Ovary (tissue), 9 donors: ENCODE data around the gene SPANXN4. TPM values are rescaled to one million over a fixed set of nuclear protein-coding genes. Genes with fewer than 3 reads are reported as not detected.

Experiments
- DNase-seq, 5 donors: peaks; one replicate each; pipeline ENCODE4 v3.0.0-alpha.2; 2019 to 2020
- H3K27ac ChIP-seq, 2 donors: fragments of 200-600 bp; one replicate each; pipeline versions ENCODE4 v1.5.1 to v1.8.0; 2019 to 2022
- H3K27me3 ChIP-seq: fragments of 200-600 bp; one replicate; pipeline ENCODE4 v1.8.0; 2022
- H3K36me3 ChIP-seq: fragments of 200-600 bp; sonication (generic); one replicate; pipeline ENCODE4 v1.5.1; 2019
- H3K4me1 ChIP-seq: one replicate; pipeline ENCODE4 v1.8.1; 2013; ENCODE audit warnings: mild to moderate bottlenecking, moderate library complexity; ENCODE audit not compliant: insufficient read depth
- H3K4me3 ChIP-seq: fragments of 200-600 bp; sonication (generic); one replicate; pipeline ENCODE4 v1.5.1; 2017
- H3K9me3 ChIP-seq, 2 donors: fragments of 200-600 bp in 1 of 2; sonication (generic) in 1 of 2; one replicate each; pipeline versions ENCODE4 v1.5.1 to v1.8.1; 2013 to 2019; ENCODE audit warnings: mild to moderate bottlenecking in 1 of 2, moderate library complexity in 1 of 2
- CTCF ChIP-seq, 3 donors: fragments of 450-650 bp in 2 of 3; fragments of 200-600 bp in 1 of 3; IDR thresholded peaks; one replicate each; pipeline versions ENCODE4 v1.5.1 to v1.8.0; 2016 to 2022; ENCODE audit warnings: antibody characterized with exemption in 3 of 3, mild to moderate bottlenecking in 1 of 3
- EP300 ChIP-seq: sonication (generic); formaldehyde crosslinking; IDR thresholded peaks from one replicate; pipeline ENCODE4 v1.6.1; 2017; ENCODE audit warnings: antibody characterized with exemption
- POLR2A ChIP-seq: fragments of 450-650 bp; IDR thresholded peaks from one replicate; pipeline ENCODE4 v1.6.1; 2017; ENCODE audit warnings: antibody characterized with exemption, mild to moderate bottlenecking, moderate library complexity
- WGBS, 3 donors: extraction: QIAGEN DNeasy Blood & Tissue Kit in 1 of 3; methylation state at CpG; one replicate each; pipeline versions ENCODE4 v1.1.5 to v1.1.7; 2013 to 2017; 5-methylcytosine and 5-hydroxymethylcytosine counted together
- intact Hi-C, 4 donors: fragments of 100-400 bp; cut with DNase I; formaldehyde crosslinking; loops; one replicate each; pipeline versions ENCODE4 v1.11.0 to v1.15.1; 2022 to 2023
- polyA plus RNA-seq, 2 donors: library from polyadenylated mRNA; stranded (reverse); fragments of 200-250 nt in 1 of 2; fragments of 350-450 nt in 1 of 2; fragmentation: Illumina TruSeq in 1 of 2; extraction: RNeasy Lipid Tissue Mini Kit (QIAGEN cat#74804) in 1 of 2; gene quantifications; one replicate each; pipeline ENCODE4 v1.2.3, GENCODE V29; 2013 to 2014
- total RNA-seq, 7 donors: library from RNA; depleted of rRNA in 2 of 7; stranded (reverse); fragments of >200 nt in 2 of 7; fragmentation: NEBNext Ultra II Directional in 3 of 7; extraction: Animal tissue kit (Norgen Biotek cat#: 25700) in 3 of 7; gene quantifications; one replicate each; pipeline versions ENCODE4 v1.1.0 to v1.2.4, GENCODE V29; 2016 to 2023
- donor health status: DM: no; HTN: no; CAD: no; lungs with moderate emphysema.
- donor health status: DM: no; HTN: no; CAD: no.
- donor health status: Bipolar disorder and iron deficiency.
- donor health status: DM: yes; HTN: yes; CAD: no.
- donor health status: DM: no; HTN: no; CAD: no.
- donor health status: DM: yes; HTN: yes; CAD: no.

The SPANXN4 gene
- total and polyA plus RNA-seq, 9 donors, result not detected

GRCh38 chrX:143017272-143017671, 8.5 kb upstream of the SPANXN4 start:
- no peak for DNase-seq
- H3K4me3 ChIP-seq, result no peak overlapping the region
- no peaks in the 10 kb centered on the region for H3K9me3 ChIP-seq
- TF ChIP-seq EP300 (no peak), POLR2A (no peak), CTCF (IDR thresholded peaks at IDR 0.05) (no peak)
- no peaks in the 10 kb centered on the region for H3K27me3 ChIP-seq
- WGBS, 3 donors, result 61 to 79% (median 72%) methylated on average over 2 of the region's 2 CpGs
- no peaks in the 10 kb centered on the region for H3K36me3 ChIP-seq
- intact Hi-C loops, result no loop called here
- H3K27ac ChIP-seq, result no peak overlapping the region
- H3K4me1 ChIP-seq, result no peaks in the 10 kb centered on the region

- 43 to 58% (median 55%) methylated on average over 6 of the region's 6 CpGs for WGBS, 3 donors
- DNase-seq, result no peak
- Histone ChIP-seq H3K9me3 (no peaks in the 10 kb centered on the region), H3K4me3 (no peak overlapping the region), H3K36me3 (no peaks in the 10 kb centered on the region), H3K27me3 (no peaks in the 10 kb centered on the region), H3K4me1 (no peaks in the 10 kb centered on the region), H3K27ac (no peak overlapping the region)
- intact Hi-C loops, result loop anchor here in 1 of 4 donors (2.0 kb wide), 1 partner anchor 74 kb away; no protein-coding TSS in a partner anchor
- no peak for TF ChIP-seq CTCF (IDR thresholded peaks at IDR 0.05)
- no peak for TF ChIP-seq POLR2A
- TF ChIP-seq EP300, result no peak
Measured at GRCh38 chrX:143027275-143027674, 1.5 kb downstream of the SPANXN4 start.

- 41 to 70% (median 50%) methylated on average over 2 of the region's 2 CpGs for WGBS, 3 donors
- DNase-seq, result no peak
- intact Hi-C loops, result no loop called here
- Histone ChIP-seq H3K9me3 (no peaks in the 10 kb centered on the region), H3K27me3 (no peaks in the 10 kb centered on the region), H3K4me1 (no peaks in the 10 kb centered on the region), H3K4me3 (no peak overlapping the region), H3K36me3 (no peaks in the 10 kb centered on the region), H3K27ac (no peak overlapping the region)
- TF ChIP-seq CTCF (IDR thresholded peaks at IDR 0.05) (no peak), EP300 (no peak), POLR2A (no peak)
Measured at GRCh38 chrX:143047511-143047910, 21.8 kb downstream of the SPANXN4 start.

- WGBS, 3 donors, result 67 to 70% (median 68%) methylated on average over 4 of the region's 4 CpGs
- no peak overlapping the region for H3K27ac ChIP-seq
- intact Hi-C loops, result no loop called here
- no peaks in the 10 kb centered on the region for H3K9me3 ChIP-seq
- H3K4me3 ChIP-seq, result no peak overlapping the region
- no peak for DNase-seq
- H3K36me3 ChIP-seq, result no peaks in the 10 kb centered on the region
- no peaks in the 10 kb centered on the region for H3K4me1 ChIP-seq
- no peaks in the 10 kb centered on the region for H3K27me3 ChIP-seq
- no peak for TF ChIP-seq EP300
- TF ChIP-seq CTCF (IDR thresholded peaks at IDR 0.05), result no peak
- no peak for TF ChIP-seq POLR2A
Measured at GRCh38 chrX:143058120-143058519, 32.4 kb downstream of the SPANXN4 start.
